ENCODE measurements around the gene SLC25A18. TPM values are rescaled to one million over a fixed set of nuclear protein-coding genes. Genes with fewer than 3 reads are reported as not detected.

Gene SLC25A18
- total RNA-seq, 2 donors from 2014 or later, result not detected

DNA sequence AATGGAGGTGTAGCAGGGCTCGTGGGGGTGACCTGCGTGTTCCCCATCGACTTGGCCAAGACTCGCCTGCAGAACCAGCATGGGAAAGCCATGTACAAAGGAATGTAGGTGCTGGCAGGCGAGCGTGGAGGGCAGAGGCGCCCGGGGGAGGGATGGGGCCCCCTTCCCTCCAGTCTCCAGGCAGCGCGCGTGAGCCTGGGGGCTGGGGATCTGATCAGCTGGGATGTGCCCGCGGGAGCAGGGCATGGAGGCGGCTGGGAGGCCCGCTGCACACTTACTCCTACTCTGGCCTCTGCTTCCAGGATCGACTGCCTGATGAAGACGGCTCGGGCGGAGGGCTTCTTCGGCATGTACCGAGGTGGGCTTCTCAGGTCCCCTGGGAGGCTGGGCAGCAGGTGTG lies 17.8 kb downstream of the SLC25A18 start:
- Mint-ChIP-seq H3K4me1 (no peaks in the 10 kb centered on the region), H3K27ac (no peak overlapping the region), H3K27me3 (no peaks in the 10 kb centered on the region), H3K36me3 (ENCODE audit: low read depth) (no peaks in the 10 kb centered on the region), H3K4me3 (no peak overlapping the region), H3K9me3 (no peaks in the 10 kb centered on the region)
- ATAC-seq (replicated peaks), result no peak

DNA sequence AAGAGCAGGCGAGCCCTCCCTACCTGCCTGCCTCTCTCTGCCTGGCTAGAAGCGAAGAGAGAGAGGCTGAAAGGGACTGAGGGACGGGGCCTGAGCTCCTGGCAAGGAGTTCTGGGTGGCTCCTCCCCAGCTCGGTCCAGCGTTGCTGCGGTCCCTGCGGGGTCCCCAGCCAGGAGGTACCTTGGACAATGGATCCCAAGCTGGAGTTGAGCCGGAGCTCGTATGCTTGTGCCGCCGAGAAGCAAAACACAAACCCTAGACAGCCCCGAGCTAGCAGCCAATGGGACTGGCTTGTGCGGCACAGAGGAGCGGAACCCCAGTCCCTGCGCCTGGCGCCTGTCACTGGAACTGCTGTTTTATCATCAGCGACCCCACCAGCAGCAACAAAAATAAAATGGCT lies 18.3 kb downstream of the SLC25A18 start:
- H3K4me3 Mint-ChIP-seq, result no peak overlapping the region
- no peaks in the 10 kb centered on the region for H3K9me3 Mint-ChIP-seq
- no peaks in the 10 kb centered on the region for H3K27me3 Mint-ChIP-seq
- no peak overlapping the region for H3K27ac Mint-ChIP-seq
- no peaks in the 10 kb centered on the region for H3K36me3 Mint-ChIP-seq (ENCODE audit: low read depth)
- H3K4me1 Mint-ChIP-seq, result no peaks in the 10 kb centered on the region
- no peak for ATAC-seq (replicated peaks)

DNA sequence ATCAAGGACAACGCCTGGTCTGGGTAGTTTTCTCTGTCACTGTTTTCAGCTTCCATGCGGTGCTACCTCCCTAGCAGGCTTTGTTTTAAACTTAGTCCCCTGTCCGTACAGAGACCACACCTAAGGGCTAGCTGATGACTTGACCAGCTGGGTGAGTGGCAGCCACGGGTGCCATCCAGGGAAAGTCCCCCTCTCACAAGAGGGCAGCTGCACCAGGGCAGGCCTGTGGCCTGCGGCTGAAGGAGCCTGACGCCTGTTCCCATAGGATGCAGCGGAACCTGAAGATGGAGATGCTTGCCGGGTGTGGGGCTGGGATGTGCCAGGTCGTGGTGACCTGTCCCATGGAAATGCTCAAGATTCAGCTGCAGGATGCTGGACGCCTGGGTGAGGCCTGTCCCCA lies 19.9 kb downstream of the SLC25A18 start:
- ATAC-seq (replicated peaks), result no peak

DNA sequence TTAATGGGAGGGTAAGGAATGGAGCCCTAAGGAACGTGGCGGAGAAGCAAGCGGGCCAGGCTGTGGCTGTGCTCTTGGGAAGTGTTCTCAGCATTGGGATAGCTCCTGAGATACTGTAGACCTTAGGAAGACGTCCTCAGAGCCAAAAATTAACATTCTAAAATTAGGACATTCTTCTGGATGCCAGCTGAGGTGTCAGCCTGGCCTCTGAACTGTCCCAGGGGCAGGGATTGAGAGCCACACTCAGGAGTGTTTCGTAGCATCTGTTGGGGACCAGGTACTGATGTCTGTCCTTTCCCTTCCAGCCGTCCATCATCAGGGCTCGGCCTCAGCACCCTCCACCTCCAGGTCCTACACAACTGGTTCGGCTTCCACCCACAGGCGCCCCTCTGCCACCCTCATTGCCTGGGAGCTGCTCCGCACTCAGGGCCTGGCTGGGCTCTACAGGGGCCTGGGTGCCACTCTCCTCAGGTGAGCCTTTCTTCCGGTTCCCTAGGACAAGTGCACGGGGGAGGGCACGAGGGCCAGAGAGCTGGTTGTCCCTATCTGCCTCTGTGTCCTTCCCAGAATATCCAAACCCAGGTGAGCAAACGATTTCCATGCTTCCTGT lies 23.6 kb downstream of the SLC25A18 start:
- no peak overlapping the region for H3K27ac Mint-ChIP-seq
- H3K4me3 Mint-ChIP-seq, result no peak overlapping the region
- ATAC-seq (replicated peaks), result no peak
- H3K9me3 Mint-ChIP-seq, result no peaks in the 10 kb centered on the region
- no peaks in the 10 kb centered on the region for H3K27me3 Mint-ChIP-seq
- peaks cover 21% of the 10 kb centered on the region for H3K36me3 Mint-ChIP-seq (ENCODE audit: low read depth)
- H3K4me1 Mint-ChIP-seq, result no peaks in the 10 kb centered on the region

More for the DNA sequence above, 19.9 kb downstream of the SLC25A18 start:
- H3K27me3 Mint-ChIP-seq, result no peaks in the 10 kb centered on the region
- H3K27ac Mint-ChIP-seq, result no peak overlapping the region
- no peaks in the 10 kb centered on the region for H3K4me1 Mint-ChIP-seq
- no peak overlapping the region for H3K4me3 Mint-ChIP-seq
- no peaks in the 10 kb centered on the region for H3K9me3 Mint-ChIP-seq
- H3K36me3 Mint-ChIP-seq (ENCODE audit: low read depth), result no peaks in the 10 kb centered on the region

DNA sequence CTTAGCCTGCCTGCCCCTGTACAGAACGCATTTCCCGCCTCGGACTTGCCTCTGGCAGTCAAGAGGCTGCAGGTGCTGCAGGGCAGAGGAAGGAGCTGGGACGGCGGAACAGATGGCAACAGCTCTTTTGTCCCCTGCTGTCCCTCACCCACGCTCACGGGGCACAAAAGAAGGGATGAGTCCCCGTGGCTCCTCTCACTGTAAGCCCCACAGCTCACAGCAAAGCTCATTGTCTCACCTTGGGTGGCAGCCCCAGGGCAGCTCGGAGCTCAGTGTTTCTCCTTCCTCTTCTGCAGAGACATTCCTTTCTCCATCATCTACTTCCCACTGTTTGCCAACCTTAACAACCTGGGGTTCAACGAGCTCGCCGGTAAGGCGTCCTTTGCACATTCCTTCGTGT lies 24.3 kb downstream of the SLC25A18 start:
- H3K27me3 Mint-ChIP-seq, result no peaks in the 10 kb centered on the region
- no peaks in the 10 kb centered on the region for H3K4me1 Mint-ChIP-seq
- no peak overlapping the region for H3K27ac Mint-ChIP-seq
- no peak overlapping the region for H3K4me3 Mint-ChIP-seq
- H3K9me3 Mint-ChIP-seq, result no peaks in the 10 kb centered on the region
- ATAC-seq (replicated peaks), result no peak
- H3K36me3 Mint-ChIP-seq (ENCODE audit: low read depth), result peaks cover 28% of the 10 kb centered on the region

DNA sequence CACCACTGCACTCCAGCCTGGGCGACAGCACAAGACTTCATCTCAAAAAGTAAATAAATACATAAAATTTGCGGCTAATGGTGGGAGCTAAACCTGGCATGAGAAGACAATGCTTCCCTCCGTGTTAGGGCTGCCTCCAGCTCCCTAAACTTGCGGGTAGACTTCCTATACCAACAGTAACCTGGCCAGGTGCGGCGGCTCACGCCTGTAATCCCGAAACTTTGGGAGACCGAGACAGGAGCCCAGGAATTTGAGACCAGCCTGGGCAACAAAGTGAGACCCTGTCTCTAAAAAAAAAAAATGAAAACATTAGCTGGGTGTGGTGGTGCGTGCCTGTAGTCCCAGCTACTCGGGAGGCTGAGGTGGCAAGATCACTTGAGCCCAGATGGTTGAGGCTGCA lies 25.3 kb downstream of the SLC25A18 start:
- Mint-ChIP-seq H3K4me3 (no peak overlapping the region), H3K27me3 (no peaks in the 10 kb centered on the region)
- no peak for ATAC-seq (replicated peaks)

DNA sequence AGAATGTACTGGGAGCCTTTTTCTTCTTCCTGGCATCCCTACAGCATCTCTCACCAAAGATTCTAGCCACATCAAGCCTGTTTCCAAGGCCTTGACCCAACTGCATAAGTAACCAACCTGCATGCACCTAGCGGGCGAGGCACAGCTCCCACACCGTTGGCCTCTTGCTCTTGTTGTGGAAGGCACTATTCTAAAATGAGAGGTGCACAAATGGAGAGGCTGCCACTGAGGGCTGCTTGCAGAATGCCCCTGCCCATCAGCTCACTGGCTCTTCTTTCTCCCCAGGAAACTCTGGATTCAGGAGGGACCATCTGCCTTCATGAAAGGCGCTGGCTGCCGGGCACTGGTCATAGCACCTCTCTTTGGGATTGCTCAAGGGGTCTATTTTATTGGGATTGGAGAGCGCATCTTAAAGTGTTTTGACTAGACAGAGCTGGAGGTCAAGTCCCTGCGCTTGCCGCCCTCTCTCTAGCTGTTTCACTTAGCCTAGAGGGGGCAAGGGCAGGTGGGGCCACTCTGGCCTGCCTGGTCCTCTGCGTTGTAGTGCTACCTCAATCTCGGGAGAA lies 26.6 kb downstream of the SLC25A18 start:
- H3K4me3 Mint-ChIP-seq, result no peak overlapping the region
- no peaks in the 10 kb centered on the region for H3K27me3 Mint-ChIP-seq
- no peaks in the 10 kb centered on the region for H3K4me1 Mint-ChIP-seq
- no peak for ATAC-seq (replicated peaks)
- no peaks in the 10 kb centered on the region for H3K9me3 Mint-ChIP-seq
- H3K27ac Mint-ChIP-seq, result no peak overlapping the region
- peaks cover 51% of the 10 kb centered on the region for H3K36me3 Mint-ChIP-seq (ENCODE audit: low read depth)

More for the DNA sequence above, 25.3 kb downstream of the SLC25A18 start:
- Mint-ChIP-seq H3K9me3 (no peaks in the 10 kb centered on the region), H3K4me1 (no peaks in the 10 kb centered on the region), H3K36me3 (ENCODE audit: low read depth) (peaks cover 38% of the 10 kb centered on the region), H3K27ac (no peak overlapping the region)

DNA sequence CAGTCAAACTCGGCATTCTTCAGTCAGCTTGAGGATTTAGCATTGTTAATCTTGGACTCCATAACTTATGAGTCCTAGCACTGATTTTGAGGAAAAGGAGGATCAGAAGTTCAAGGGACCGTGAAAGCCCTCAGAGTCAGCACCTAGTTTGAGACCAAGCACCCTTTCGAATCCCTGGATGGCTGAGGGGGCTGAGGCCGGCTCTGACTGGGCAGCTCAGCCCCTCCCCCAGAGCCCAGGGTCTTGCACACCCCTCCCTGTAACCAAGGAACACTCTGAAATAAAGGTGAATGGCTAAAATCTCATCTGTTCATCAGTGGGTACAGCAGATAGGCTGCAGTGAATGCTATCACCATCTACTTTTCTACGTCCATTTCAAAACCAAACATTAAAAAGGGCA lies 27.3 kb downstream of the SLC25A18 start:
- H3K27ac Mint-ChIP-seq, result no peak overlapping the region
- H3K27me3 Mint-ChIP-seq, result no peaks in the 10 kb centered on the region
- peaks cover 58% of the 10 kb centered on the region for H3K36me3 Mint-ChIP-seq (ENCODE audit: low read depth)
- no peaks in the 10 kb centered on the region for H3K9me3 Mint-ChIP-seq
- ATAC-seq (replicated peaks), result no peak
- no peak overlapping the region for H3K4me3 Mint-ChIP-seq
- H3K4me1 Mint-ChIP-seq, result no peaks in the 10 kb centered on the region

DNA sequence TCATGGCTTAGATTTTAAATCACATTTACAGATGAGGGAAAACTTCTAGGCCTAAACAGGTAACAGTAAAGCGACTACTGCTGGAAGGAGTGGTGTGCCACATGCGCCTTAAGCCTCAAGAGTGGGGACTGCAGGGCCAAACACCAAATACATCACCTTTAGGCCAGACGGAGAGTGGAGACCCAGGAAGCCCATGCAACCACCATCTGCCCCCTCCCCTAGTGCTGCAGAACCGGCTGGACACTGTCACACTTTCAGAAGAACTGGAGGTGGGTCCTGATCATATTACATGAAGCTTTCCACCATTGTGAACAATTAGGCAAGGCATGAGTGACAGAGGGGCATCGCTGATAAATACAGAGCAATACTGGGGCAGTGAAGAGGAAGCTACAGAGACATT lies 28.9 kb downstream of the SLC25A18 start:
- Mint-ChIP-seq H3K9me3 (no peaks in the 10 kb centered on the region), H3K4me3 (no peak overlapping the region), H3K27ac (no peak overlapping the region), H3K4me1 (no peaks in the 10 kb centered on the region), H3K36me3 (ENCODE audit: low read depth) (peaks cover 74% of the 10 kb centered on the region), H3K27me3 (no peaks in the 10 kb centered on the region)
- no peak for ATAC-seq (replicated peaks)

DNA sequence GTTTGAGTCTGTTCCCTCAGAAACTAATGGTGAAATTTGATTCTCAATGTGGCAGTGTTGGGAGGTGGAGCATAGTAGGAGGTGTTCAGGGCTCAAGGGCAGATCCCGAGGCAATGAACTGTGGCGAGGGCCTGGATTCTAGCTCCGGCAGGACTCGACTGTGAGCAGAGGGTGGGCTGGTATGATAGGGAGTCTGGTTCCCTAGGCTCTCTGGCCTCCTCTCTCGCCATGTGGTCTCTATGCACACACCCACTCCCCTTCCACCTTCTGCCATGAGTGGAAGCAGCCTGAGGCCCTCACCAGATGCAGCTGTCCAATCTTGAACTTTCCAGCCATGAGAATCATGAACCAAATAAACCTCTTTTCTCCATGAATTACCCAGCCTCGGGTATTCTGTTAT lies 32.9 kb downstream of the SLC25A18 start:
- Mint-ChIP-seq H3K36me3 (ENCODE audit: low read depth) (peaks cover 100% of the 10 kb centered on the region), H3K27ac (peak overlapping the region; percentile 5), H3K4me1 (no peaks in the 10 kb centered on the region), H3K9me3 (no peaks in the 10 kb centered on the region), H3K27me3 (no peaks in the 10 kb centered on the region), H3K4me3 (no peak overlapping the region)
- no peak for ATAC-seq (replicated peaks)

DNA sequence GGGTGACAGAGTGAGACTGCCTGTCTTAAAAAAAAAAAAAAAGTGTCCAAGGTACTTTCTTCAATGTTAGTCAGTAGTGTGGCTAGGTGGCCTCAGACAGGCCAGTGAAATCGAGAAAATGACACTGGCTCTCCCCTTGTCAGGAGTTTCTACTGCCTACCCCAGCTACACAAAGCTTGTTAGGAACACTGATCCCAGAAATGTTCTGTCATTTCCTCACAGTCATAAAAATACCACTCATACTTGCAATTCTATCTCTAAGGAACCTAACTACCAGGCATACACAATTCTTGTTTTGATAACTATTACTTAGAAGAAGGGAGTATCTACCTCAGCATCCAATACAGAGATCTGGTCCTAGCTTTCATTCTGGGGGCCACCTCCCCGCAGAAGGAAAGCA lies 33.9 kb downstream of the SLC25A18 start:
- Mint-ChIP-seq H3K9me3 (no peaks in the 10 kb centered on the region), H3K36me3 (ENCODE audit: low read depth) (peaks cover 100% of the 10 kb centered on the region), H3K4me3 (no peak overlapping the region), H3K27ac (no peak overlapping the region), H3K27me3 (no peaks in the 10 kb centered on the region), H3K4me1 (no peaks in the 10 kb centered on the region)
- peak; percentile 67 for ATAC-seq (replicated peaks)

DNA sequence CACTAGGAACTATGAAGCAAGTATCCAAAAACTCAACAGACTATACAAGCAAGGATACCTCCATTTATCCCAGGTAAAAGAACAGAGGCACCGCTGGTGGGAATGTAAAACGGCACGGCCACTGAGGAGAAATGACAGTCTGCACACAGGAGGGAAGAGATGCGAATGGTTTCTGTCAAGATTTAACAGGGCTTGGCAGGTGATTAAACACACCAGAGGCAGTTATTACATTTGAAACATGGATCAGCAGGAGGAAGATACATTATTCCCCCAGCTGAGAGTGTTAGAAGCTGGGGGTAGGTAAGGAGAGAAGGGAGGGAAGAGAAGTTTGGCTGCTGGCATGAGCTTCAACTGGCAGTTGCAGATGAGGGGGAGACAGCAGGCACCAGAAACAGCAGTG lies 35.0 kb downstream of the SLC25A18 start:
- Mint-ChIP-seq H3K27me3 (no peaks in the 10 kb centered on the region), H3K9me3 (no peaks in the 10 kb centered on the region), H3K4me1 (no peaks in the 10 kb centered on the region), H3K36me3 (ENCODE audit: low read depth) (peaks cover 92% of the 10 kb centered on the region), H3K27ac (peak overlapping the region; percentile 39), H3K4me3 (no peak overlapping the region)
- ATAC-seq (replicated peaks), result no peak

DNA sequence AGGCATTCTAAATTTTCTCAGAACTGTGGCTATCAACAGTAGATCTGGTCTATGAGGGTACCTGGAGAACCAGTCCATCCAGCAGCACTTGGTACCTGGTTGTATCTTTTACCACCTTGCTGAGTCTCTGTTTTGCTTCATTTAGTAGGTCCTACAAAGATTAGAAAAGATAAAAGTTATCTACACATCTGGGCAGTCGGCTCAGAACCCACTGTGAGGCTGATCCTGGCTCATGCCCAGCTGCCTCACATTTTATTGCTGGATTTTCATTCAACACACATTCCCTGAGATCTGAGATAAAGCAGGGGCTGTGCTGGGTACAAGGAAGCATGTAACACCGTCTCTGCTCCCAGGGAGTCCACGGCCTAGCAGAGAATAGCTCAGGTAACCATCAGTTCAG lies 37.7 kb downstream of the SLC25A18 start:
- H3K36me3 Mint-ChIP-seq (ENCODE audit: low read depth), result peaks cover 79% of the 10 kb centered on the region
- H3K27me3 Mint-ChIP-seq, result no peaks in the 10 kb centered on the region
- peak overlapping the region; percentile 10 for H3K27ac Mint-ChIP-seq

DNA sequence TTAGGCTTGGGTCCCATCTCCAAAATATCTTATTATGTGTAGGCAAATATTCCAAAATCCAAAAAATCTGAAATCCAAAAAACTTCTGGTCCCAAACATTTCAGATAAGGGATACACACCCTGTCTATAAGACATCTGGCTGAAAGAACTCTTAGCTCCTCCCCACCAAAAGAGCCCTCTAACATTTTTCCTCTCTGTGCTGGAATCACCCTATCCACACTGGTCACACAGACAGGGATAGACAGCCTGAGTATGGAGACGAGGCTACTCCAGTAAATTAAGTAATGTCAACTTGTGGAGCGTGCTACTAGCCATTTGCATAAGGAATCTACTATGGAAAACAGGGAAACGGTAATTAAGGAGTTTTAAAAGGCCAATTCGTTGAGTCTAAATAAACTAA lies 40.4 kb downstream of the SLC25A18 start:
- no peak overlapping the region for H3K27ac Mint-ChIP-seq
- H3K4me1 Mint-ChIP-seq, result no peaks in the 10 kb centered on the region
- H3K27me3 Mint-ChIP-seq, result no peaks in the 10 kb centered on the region
- no peak overlapping the region for H3K4me3 Mint-ChIP-seq
- no peaks in the 10 kb centered on the region for H3K9me3 Mint-ChIP-seq
- H3K36me3 Mint-ChIP-seq (ENCODE audit: low read depth), result peaks cover 52% of the 10 kb centered on the region
- no peak for ATAC-seq (replicated peaks)

More for the DNA sequence above, 37.7 kb downstream of the SLC25A18 start:
- Mint-ChIP-seq H3K4me1 (no peaks in the 10 kb centered on the region), H3K9me3 (no peaks in the 10 kb centered on the region), H3K4me3 (no peak overlapping the region)
- ATAC-seq (replicated peaks), result no peak

DNA sequence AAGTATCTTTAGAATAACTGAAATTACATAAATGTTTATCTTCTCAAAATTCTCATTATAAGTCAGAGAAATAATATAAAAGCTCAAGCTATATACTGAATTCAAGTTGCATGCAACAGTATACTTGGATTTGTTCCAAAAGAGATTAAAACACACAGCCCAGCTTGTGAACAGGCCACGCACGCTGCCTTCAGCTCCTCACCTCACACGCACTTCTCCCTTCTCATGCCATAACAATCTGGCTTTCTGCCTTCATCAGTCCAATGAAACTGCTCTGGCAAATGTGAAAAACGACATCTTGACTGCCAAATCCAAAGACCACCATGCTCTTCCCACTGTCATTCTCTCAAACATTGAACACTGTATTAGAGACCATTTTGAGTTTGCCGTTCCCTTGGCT lies 43.2 kb downstream of the SLC25A18 start:
- no peak overlapping the region for H3K27ac Mint-ChIP-seq
- H3K4me3 Mint-ChIP-seq, result no peak overlapping the region
- no peaks in the 10 kb centered on the region for H3K9me3 Mint-ChIP-seq
- no peaks in the 10 kb centered on the region for H3K27me3 Mint-ChIP-seq
- ATAC-seq (replicated peaks), result no peak
- peaks cover 46% of the 10 kb centered on the region for H3K36me3 Mint-ChIP-seq (ENCODE audit: low read depth)
- no peaks in the 10 kb centered on the region for H3K4me1 Mint-ChIP-seq
